T47D (cell line): ENCODE measurements around the gene DIP2C.

Experiments
- DNase-seq, 2 experiments: peaks; one replicate each; pipeline versions ENCODE4 v3.0.0 to v3.0.0-alpha.2; 2011 to 2012; ENCODE audit warnings: low read depth in 1 of 2, low spot score in 1 of 2
- JUND ChIP-seq: IDR thresholded peaks from 2 replicates; pipeline ENCODE4 v1.6.1; 2012; ENCODE audit warnings: low read depth
- in situ Hi-C: cut with HindIII; loops from 2 replicates; pipeline ENCODE4 v1.10.0; 2016; ENCODE audit warnings: low sequenced_read_pairs, low pct_unique_long_range_greater_than_20kb

DIP2C gene

DNA sequence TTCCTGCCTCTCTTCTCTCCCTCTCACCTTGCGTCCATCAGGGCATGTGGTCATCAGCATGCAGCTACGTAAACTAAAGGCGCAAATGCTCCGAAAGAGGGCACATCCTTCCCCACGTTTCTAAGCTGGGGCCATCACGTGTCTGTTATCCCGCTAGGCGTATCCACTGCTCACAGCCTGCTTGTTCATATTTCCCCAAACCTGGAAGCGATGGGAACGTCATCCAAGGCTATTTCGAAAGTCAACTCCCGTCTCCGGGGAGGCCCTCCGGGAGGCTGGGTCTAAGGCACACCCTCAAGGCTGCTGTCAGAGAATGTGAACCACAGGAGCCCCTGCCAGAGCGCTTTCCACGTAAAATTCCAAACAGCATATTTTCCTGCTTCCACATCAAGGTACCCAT is 199.2 kb downstream of the DIP2C start:
- TF ChIP-seq JUND = no peak
- no peak for DNase-seq
- in situ Hi-C loops = no loop called here

DNA sequence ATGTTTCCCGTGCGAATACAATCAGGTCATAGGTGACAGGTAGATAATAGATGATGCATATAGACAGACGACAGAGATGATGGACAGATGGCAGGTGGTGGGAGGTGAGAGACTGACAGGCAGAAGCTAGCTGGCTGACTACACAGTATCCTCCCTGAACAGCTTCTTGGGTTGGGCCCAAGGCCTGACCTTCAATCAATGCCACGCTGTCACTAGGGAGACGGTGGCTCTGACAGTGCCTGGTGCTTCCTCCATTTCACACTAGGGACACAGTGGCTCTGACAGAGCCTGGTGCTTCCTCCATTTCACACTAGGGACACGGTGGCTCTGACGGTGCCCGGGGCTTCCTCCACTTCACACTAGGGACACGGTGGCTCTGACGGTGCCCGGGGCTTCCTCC is 200.1 kb downstream of the DIP2C start:
- DNase-seq = no peak
- in situ Hi-C loops = no loop called here
- TF ChIP-seq JUND = no peak

DNA sequence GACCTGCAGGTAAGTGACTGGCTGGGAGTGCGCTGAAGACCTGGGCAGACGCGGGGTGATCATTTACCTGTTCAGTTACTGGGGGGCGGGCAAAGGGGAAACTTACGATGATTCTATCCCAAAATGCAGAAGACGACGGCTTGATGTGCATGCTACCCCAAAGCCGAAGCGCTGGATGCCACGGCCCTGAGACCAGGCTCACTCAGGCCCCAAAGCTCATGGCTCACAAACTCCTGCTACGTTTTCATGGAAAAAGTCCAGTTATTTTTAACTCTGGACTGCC is 200.6 kb downstream of the DIP2C start:
- in situ Hi-C loops = no loop called here
- no peak for DNase-seq
- no peak for TF ChIP-seq JUND

DNA sequence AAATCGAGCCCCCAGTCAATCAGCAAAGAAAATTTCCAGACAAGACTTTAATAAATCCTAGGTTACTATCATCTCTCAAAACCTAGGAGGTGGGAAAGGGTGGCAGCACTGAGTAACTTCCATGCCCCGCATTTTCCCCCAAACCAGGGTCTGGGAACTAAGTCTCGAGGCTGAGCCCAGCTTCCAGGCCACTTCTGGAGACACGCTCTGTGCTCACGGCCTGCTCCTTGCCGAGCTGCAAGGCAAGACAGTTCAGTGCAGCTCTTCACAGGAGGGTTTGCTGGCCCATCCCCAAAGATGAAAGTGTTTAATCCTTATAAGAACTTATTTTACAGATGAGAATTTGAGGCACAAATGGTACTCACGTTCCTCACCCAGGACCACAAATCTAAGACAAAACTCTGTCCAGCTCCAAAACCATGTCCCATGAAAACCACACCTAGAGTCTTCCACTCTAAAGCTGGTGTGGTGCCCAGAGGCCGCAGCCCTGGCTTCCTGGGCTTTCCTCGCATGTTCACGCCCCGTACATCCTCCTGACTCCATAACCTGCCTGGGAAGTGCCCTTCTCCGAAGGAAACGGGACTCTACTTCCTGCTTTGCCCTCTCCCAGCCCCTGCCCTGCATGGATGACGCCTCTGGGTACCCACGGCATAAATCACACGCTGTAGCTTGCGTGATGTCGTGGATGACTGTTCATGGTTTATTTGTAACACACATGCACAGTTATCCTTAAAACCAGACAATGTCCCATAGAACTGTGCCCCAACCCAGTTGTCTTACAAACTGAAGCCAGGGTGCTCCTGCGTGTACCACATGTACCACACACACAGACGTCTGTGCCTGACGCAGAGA is 201.2 kb downstream of the DIP2C start:
- no peak for DNase-seq
- TF ChIP-seq JUND = no peak
- in situ Hi-C loops = no loop called here

DNA sequence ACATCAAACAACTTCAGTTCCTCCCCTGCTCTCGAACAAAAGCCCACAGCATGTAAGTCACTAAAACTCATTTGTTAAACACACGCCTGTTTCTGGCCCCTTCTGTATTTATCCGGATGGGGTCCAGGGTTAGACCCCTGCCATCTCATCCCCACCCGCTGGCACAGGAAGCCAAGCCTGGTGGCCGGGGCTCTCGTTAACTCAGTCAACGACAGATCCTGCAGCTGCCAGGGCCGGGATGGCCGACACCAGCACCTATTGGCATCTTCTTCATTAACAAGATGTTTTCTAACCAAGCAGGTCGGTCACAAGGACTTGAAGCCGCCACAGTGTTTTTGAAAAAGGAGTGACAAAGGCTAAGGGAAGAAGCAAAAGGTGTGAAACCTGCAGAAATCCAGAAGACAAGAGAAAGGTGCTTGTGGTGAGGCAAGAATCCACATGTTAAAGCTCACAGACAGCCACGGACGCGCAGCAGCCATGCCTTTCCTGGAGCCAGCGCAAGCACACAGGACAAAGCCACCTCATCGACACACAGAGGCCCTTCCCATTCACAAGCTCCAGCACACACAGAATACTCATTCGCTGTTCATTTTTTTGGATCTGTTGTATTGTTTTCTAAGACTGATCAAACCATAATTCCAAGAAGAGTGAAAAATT is 202.7 kb downstream of the DIP2C start:
- TF ChIP-seq JUND = no peak
- DNase-seq = no peak
- in situ Hi-C loops = no loop called here

DNA sequence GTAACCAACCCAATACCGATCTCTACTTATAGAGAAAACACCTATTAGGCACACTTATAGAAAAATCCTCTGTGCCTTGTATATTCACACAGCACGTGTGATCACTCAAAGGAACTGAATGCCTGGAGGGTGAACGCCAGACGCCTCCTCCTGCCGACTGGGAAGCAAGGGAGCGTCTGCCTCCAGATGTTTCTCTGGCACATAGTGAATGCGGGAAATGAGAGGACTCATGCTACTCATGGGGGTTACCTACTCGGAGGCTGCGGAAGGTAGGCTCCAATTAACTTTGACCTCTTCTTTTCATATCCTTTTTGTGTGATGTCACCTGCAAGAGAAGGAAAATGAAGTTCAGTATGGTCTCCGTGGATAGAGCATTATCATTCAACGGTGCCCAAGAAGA is 203.3 kb downstream of the DIP2C start:
- in situ Hi-C loops = no loop called here
- no peak for DNase-seq

DNA sequence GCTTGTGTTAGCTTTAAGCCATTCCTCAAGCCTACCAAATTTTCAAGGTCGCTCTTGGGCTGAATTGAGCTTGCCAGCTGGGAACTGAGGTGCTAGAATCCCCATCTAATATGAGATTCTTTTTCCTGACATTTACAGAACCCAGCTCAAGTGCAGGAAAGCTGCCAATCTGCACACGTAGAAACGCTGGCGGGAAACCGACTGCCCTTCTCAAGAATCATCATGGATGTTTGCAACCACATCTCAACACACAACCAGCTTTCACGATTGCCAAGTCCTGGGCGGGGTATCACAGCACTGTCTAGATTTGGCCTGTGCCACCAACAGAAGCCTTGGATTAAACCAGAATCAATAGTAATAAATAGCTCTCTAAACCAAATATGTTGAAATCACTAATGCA is 203.7 kb downstream of the DIP2C start:
- in situ Hi-C loops = no loop called here
- no peak for DNase-seq
- no peak for TF ChIP-seq JUND

More for the DNA sequence above, 203.3 kb downstream of the DIP2C start:
- no peak for TF ChIP-seq JUND

DNA sequence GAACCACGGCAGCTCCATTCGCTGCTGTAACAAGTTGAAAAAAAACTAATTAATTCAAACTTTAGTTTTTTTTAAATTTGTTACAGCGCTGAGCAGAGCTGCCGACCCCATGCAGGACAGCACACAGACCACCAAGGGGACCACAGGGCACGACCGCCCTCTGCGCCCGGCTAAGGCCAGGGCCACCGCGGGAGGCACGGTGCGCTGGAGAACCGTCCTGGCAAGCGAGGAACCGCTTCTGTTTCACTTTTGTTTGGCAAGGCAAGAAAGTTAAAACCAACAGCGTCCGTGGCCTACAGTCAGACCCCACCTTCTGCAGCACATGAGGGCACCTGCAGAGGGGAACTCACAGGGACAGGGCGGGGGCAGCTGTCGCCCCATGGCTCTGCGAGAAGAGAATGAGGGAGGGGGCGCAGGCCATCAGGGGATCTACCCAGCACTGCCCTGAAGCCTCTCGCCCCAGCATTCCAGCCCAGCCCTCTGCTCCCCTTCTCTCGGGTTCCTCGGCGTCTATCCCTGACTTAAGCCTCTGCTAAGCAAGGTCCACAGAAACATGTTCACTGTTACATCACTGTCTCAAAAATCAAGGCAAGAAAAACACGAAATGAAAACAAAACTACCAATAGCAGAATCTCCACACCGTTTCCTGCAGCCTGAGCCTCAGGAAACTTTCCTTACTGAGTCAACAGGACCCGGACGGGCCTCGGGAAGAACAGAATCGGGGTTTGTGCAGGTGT is 204.4 kb downstream of the DIP2C start:
- in situ Hi-C loops = no loop called here
- DNase-seq = peak in 1 of 2 experiments; percentile 47
- TF ChIP-seq JUND = no peak

DNA sequence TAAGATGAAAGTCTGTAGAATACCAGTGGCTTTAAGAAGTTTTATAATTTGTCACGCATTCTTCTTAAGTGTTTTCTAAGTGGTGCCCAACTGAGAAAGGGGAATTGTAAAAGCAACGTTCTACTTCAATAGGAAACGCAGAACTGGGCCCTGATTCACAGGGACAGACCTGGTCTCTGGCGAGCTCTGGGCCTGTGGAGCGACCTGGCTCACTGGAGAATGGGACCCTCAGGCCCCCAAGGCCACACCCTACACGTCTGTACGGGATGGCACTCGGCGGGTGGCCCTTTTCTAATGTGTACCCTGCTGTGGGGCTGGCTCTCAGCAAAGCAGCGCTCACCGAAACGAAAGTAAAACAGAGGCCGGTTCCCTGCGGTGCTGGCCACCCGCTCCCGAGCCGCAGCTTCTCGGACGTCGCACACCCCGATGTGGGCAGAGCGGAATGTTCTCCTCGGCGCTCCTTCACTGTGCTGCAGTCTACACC is 205.0 kb downstream of the DIP2C start:
- TF ChIP-seq JUND = no peak
- in situ Hi-C loops = no loop called here
- peak in 1 of 2 experiments; percentile 62 for DNase-seq

DNA sequence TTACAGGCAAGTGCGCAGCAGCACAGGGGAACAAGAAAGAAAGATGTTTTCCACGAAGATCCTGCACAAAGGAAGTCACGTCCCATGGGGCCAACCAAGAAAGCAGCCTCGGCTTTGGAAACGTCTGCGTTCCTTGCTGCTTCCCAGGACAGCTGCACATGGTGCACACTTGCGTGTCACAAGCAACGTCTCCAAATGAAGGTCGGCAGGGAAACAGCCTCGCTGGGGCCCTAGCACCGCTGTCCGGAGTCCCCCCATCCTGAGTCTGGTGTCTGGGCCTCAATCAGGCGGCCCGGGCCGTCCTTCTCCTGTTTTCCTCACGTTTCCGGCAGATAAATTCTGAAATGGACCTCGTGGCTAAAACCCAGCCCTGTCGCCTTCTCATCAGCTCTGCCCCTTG is 206.2 kb downstream of the DIP2C start:
- in situ Hi-C loops = no loop called here
- no peak for DNase-seq
- TF ChIP-seq JUND = no peak

DNA sequence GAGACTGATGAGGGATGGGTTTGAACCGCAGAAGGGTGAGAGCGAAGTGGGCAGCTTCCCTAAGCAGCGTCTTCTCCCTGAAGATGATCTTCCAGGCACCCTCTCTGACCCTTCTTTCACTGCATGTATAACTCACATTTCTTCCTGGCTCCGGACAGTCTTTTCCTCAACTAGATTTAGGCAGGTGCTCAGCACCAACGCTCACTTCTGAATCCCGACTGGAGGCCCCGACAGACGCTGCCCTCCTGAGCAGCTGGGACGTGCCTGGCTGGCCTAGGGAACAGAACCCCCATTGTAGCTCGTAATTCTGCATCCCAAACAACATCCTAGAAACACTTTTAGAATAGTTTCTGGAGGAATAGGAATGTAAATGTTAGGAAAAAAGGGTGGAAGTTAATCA is 206.6 kb downstream of the DIP2C start:
- TF ChIP-seq JUND = no peak

DNA sequence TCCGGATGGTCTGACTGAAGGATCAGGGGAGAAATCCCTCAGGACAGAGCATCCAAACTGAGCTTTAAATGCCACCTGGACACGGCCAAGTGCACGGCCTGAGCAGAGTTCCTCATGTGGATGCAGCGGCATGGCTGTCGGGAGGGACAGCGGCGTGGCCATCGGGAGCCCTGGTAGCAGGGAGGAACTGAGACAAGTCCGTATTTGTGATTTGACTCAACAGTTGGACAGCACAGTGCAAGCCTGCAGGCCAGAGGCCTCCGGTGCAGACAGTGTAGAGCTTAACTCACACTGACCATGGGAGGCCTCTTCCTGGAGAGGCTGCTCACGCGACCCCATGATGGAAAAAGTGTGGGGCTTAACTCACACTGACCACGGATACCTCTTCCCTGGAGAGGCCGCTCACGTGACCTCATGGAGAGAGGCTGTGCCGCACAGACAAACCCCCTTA is 207.4 kb downstream of the DIP2C start:
- in situ Hi-C loops = no loop called here
- no peak for TF ChIP-seq JUND
- DNase-seq = no peak

More for the DNA sequence above, 206.6 kb downstream of the DIP2C start:
- no peak for DNase-seq
- in situ Hi-C loops = no loop called here

DNA sequence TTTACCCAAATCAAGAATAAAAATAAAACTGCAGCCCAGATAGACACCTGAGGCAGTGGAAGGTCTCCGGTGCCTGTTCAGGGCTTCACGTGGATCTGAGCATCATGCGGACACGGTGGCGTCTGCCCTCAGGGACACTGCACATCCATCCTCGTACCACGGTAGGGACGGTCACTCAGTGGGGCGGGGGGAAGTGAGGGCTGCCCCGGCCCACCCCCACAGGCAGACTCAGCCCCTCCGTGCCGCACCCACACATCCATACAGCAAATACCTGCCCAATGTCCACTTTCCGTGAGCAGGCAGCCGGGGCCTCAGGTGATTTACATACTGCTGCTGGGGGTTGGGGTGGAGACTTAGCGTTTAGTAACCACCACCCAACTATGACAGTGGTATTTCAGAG is 207.8 kb downstream of the DIP2C start:
- no peak for TF ChIP-seq JUND
- DNase-seq = no peak
- in situ Hi-C loops = no loop called here
